BJ (cell line): ENCODE data around the gene CCDC195. TPM values are rescaled to one million over a fixed set of nuclear protein-coding genes. Genes with fewer than 3 reads are reported as not detected.
A peak's percentile ranks its signal among the peaks of the same experiment; 100 is the strongest.

Source experiments
- CTCF ChIA-PET: fragments of 350-600 bp; formaldehyde crosslinking; extraction: SDS; loops from one replicate; lab custom pipeline; 2021; ENCODE audit warnings: antibody characterized with exemption, inconsistent platforms; lab: Yijun Ruan, JAX
- POLR2A ChIA-PET: fragments of 300-600 bp; sonication (Branson Sonifier 250); formaldehyde crosslinking; extraction: SDS; loops from one replicate; lab custom pipeline; 2021; ENCODE audit warnings: antibody characterized with exemption; lab: Charles Lee
- DNase-seq: peaks from one replicate; pipeline ENCODE4 v3.0.0-alpha.2; 2011; ENCODE audit warnings: low read depth
- H3K27me3 ChIP-seq: 2 replicates; pipeline ENCODE4 v1.6.0; 2011; ENCODE audit warnings: low read length; ENCODE audit not compliant: control insufficient read depth, insufficient read depth
- H3K36me3 ChIP-seq: 2 replicates; pipeline ENCODE4 v1.5.1; 2011; ENCODE audit warnings: low read length; ENCODE audit not compliant: control insufficient read depth, insufficient read depth
- H3K4me3 ChIP-seq: 2 replicates; pipeline ENCODE4 v1.5.1; 2011; ENCODE audit warnings: low read depth, mild to moderate bottlenecking, control low read depth, low read length
- CTCF ChIP-seq: IDR thresholded peaks from 2 replicates; pipeline ENCODE4 v1.5.1; 2011; ENCODE audit warnings: low read depth, mild to moderate bottlenecking, control low read depth, inconsistent platforms, low read length, moderate library complexity; ENCODE audit not compliant: insufficient read depth
- polyA minus RNA-seq: library from RNA; depleted of rRNA, polyadenylated mRNA; stranded (reverse); fragments of >200 nt; gene quantifications from 2 replicates; pipeline ENCODE4 v1.2.3, GENCODE V29; 2011; rRNA and poly(A)+ RNA removed
- polyA plus RNA-seq: library from polyadenylated mRNA; depleted of rRNA; stranded (reverse); fragments of >200 nt; gene quantifications from 2 replicates; pipeline ENCODE4 v1.2.3, GENCODE V29; 2011; rRNA removed

CCDC195 gene
- polyA plus RNA-seq, result not detected in 2 replicates
- not detected in 2 replicates for polyA minus RNA-seq

DNA sequence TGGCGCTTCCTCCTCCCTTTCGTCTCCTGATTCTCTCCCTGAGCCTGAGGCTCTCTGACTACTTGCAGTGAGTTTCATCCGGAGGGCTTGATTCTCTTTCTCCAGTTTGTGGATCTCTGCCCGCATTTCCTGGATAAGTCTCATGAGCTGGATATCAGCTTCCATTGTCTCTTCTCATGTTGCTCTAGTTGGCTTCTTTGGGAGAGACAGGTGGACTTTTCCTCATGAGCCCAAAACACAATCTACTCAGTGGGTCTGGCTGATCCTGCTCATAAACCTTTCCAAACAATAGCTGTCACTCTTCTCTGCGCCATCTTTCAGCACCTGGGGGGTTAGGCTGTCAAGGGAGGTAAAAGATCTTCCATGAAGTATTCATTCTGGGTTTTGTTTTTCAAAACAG is at the start of gene CCDC195:
Gene CCDC195, minus strand, starts transcription at position 165 of the 400 bp plus-strand sequence. Its CDS starts 0 bp downstream, at position 165.
- TF ChIP-seq CTCF, result no peak
- DNase-seq, result no peak
- Histone ChIP-seq H3K27me3 (no peaks in the 10 kb centered on the region; the same call in 1 of the 2 replicates), H3K36me3 (no peaks in the 10 kb centered on the region), H3K4me3 (no peak within 1 kb of the TSS)
- POLR2A ChIA-PET, result no interaction called here
- CTCF ChIA-PET, result no interaction called here

- H3K4me3 ChIP-seq, result no peak overlapping the region
- POLR2A ChIA-PET, result no interaction called here
- TF ChIP-seq CTCF, result no peak
- no peak for DNase-seq
- H3K36me3 ChIP-seq, result peaks cover 9% of the 10 kb centered on the region
- CTCF ChIA-PET, result interaction anchor here (0.6 to 1.4 kb wide), 2 partner anchors 120 to 896 kb away, joined by 3 to 4 read pairs; no protein-coding TSS in a partner anchor
- no peaks in the 10 kb centered on the region for H3K27me3 ChIP-seq
These were observed 48.5 kb upstream of the CCDC195 start for GRCh38 chr2:224764565-224765236.

- CTCF ChIA-PET, result no interaction called here
These were observed 41.9 kb upstream of the CCDC195 start for GRCh38 chr2:224757934-224758548.

DNA sequence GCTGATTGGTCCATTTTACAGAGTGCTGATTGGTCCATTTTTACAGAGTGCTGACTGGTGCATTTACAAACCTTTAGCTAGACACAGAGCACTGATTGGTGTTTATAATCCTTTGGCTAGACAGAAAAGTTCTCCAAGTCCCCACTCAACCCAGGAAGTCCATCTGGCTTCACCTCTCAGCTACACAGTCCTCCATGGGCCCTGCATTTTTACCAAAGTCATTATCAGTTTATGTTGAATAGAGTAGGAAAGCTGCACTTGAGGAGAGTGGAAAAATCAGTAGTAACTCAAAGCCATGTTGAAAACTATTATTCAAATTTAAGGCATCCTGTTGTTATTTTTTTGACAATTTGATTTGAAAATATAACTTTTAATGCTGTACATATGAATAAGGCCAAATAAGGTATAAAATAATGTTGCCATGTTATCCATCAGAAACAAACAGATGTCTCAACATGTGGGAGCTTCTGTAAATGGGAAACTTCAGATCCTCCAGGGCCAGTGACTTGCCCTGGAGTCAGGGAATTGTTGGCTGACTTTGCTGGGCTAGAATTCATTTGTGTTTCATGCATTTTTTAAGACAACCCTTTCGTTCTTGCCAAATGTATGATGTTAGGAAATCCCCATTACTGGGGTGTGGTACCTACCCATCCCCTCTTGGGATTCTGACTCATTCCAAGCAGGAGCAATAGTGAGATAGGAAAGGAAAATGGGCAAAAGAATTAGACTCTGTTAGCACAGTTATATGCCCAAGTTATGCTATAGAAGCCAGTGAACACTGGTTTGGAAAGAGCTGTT is 37.8 kb upstream of the CCDC195 start:
- H3K4me3 ChIP-seq, result no peak overlapping the region
- H3K27me3 ChIP-seq, result no peaks in the 10 kb centered on the region
- POLR2A ChIA-PET, result no interaction called here
- CTCF ChIA-PET, result interaction anchor here (0.6 to 2.1 kb wide), 3 partner anchors 9 to 23 kb away, joined by 3 to 5 read pairs (median 4); no protein-coding TSS in a partner anchor
- DNase-seq, result peak; percentile 72
- TF ChIP-seq CTCF, result no peak
- peaks cover 8% of the 10 kb centered on the region for H3K36me3 ChIP-seq

More at GRCh38 chr2:224757934-224758548, 41.9 kb upstream of the CCDC195 start:
- no peak for TF ChIP-seq CTCF
- Histone ChIP-seq H3K27me3 (no peaks in the 10 kb centered on the region), H3K4me3 (no peak overlapping the region), H3K36me3 (peaks cover 11% of the 10 kb centered on the region)
- no peak for DNase-seq
- POLR2A ChIA-PET, result no interaction called here
